ENCODE measurements around the gene KCNJ12. TPM values are rescaled to one million over a fixed set of nuclear protein-coding genes. Genes with fewer than 3 reads are reported as not detected.
"Not testable (repeated sequence)": the region's sequence is repeated elsewhere in the genome, so short reads cannot be mapped to it uniquely, and the experiment has no call there.

Gene KCNJ12
- total and polyA plus RNA-seq, 2 of the 13 experiments (the other 11 are each of a cell fraction or from before 2014, with no cell fraction given), result not detected

- H3K9ac ChIP-seq (ENCODE audit: insufficient read depth, low read depth, low read length); H3K4me2 ChIP-seq (ENCODE audit: low read depth, low read length); H2AFZ ChIP-seq (ENCODE audit: low read length); H3K9me3 ChIP-seq (ENCODE audit: low read length); in situ Hi-C loops (cut with HindIII; ENCODE audit: extremely low pct_ligation_motif_present, low pct_unique_long_range_greater_than_20kb); H3K79me2 ChIP-seq (ENCODE audit: insufficient read depth, low read length); H3K27ac ChIP-seq (ENCODE audit: extremely low read length, insufficient read depth, low read length); POLR2A ChIA-PET; H3K4me3 ChIP-seq (replicated peaks in 1 of 3; ENCODE audit: insufficient read depth in 1 of 3, low read depth in 2 of 3, low read length in 3 of 3); DNase-seq (ENCODE audit: low spot score); H3K36me3 ChIP-seq (replicated peaks in 1 of 2; ENCODE audit: control insufficient read depth in 1 of 2, insufficient read depth in 2 of 2, low read length in 2 of 2); H3K4me1 ChIP-seq (ENCODE audit: insufficient read depth, low read length); intact Hi-C loops (cut with micrococcal nuclease; ENCODE audit: unreplicated experiment); CTCF ChIA-PET (ENCODE audit: low intra/inter-chr PET ratio, low total read pairs); ATAC-seq; FAIRE-seq; H4K20me1 ChIP-seq (ENCODE audit: insufficient read depth, low read length); BruUV-seq (replicated peaks): not testable (repeated sequence)
- peaks cover 7 to 24% of the 10 kb centered on the region in 2 experiments; a peak in 4 of 5 replicates for H3K27me3 ChIP-seq (ENCODE audit: control insufficient read depth in 1 of 2, insufficient read depth in 2 of 2, low read length in 2 of 2)
- WGBS (ENCODE audit: low lambda C conversion rate), result 13% methylated on average over 7 of the region's 7 CpGs
Measured at GRCh38 chr17:21414616-21415015, 38.5 kb downstream of the KCNJ12 start.

- H3K4me1 ChIP-seq (ENCODE audit: insufficient read depth, low read length); H3K9ac ChIP-seq (ENCODE audit: insufficient read depth, low read depth, low read length); intact Hi-C loops (cut with micrococcal nuclease; ENCODE audit: unreplicated experiment); H3K79me2 ChIP-seq (ENCODE audit: insufficient read depth, low read length); DNase-seq (ENCODE audit: low spot score); H3K36me3 ChIP-seq (replicated peaks in 1 of 2; ENCODE audit: control insufficient read depth in 1 of 2, insufficient read depth in 2 of 2, low read length in 2 of 2); BruUV-seq (replicated peaks); ATAC-seq; CTCF ChIA-PET (ENCODE audit: low intra/inter-chr PET ratio, low total read pairs); FAIRE-seq; POLR2A ChIA-PET; H3K9me3 ChIP-seq (ENCODE audit: low read length); in situ Hi-C loops (cut with HindIII; ENCODE audit: extremely low pct_ligation_motif_present, low pct_unique_long_range_greater_than_20kb); H3K4me2 ChIP-seq (ENCODE audit: low read depth, low read length); H2AFZ ChIP-seq (ENCODE audit: low read length); H4K20me1 ChIP-seq (ENCODE audit: insufficient read depth, low read length); H3K27ac ChIP-seq (ENCODE audit: extremely low read length, insufficient read depth, low read length); H3K4me3 ChIP-seq (replicated peaks in 1 of 3; ENCODE audit: insufficient read depth in 1 of 3, low read depth in 2 of 3, low read length in 3 of 3): not testable (repeated sequence)
- peaks cover 9 to 28% of the 10 kb centered on the region in 2 experiments; a peak in 4 of 5 replicates for H3K27me3 ChIP-seq (ENCODE audit: control insufficient read depth in 1 of 2, insufficient read depth in 2 of 2, low read length in 2 of 2)
- WGBS (ENCODE audit: low lambda C conversion rate), result 61% methylated on average over 47 of the region's 58 CpGs
Measured at GRCh38 chr17:21415166-21415990, 39.2 kb downstream of the KCNJ12 start.

DNA sequence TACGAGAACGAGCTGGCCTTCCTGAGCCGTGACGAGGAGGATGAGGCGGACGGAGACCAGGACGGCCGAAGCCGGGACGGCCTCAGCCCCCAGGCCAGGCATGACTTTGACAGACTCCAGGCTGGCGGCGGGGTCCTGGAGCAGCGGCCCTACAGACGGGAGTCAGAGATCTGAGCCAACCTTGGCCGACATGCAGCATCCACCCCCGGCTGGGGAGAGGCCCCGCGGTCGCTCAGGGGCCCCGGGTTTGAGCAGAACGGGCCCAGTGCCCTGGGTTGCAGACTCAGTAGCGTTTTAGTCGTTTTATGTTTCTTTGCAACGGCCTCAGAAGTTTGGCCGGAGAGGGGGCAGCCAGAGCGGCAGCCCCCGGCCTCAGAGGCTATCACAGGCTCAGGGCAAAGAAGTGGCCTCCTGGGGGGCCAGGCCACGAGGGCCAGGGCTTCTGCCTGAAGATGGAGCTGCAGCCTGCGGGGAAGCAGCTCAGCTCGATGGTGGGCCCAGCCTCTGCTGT, 40.4 kb downstream of the KCNJ12 start:
- H3K9ac ChIP-seq (ENCODE audit: insufficient read depth, low read depth, low read length); FAIRE-seq; DNase-seq (ENCODE audit: low spot score); H3K4me2 ChIP-seq (ENCODE audit: low read depth, low read length); CTCF ChIA-PET (ENCODE audit: low intra/inter-chr PET ratio, low total read pairs); POLR2A ChIA-PET; in situ Hi-C loops (cut with HindIII; ENCODE audit: extremely low pct_ligation_motif_present, low pct_unique_long_range_greater_than_20kb); H2AFZ ChIP-seq (ENCODE audit: low read length); H3K4me3 ChIP-seq (replicated peaks in 1 of 3; ENCODE audit: insufficient read depth in 1 of 3, low read depth in 2 of 3, low read length in 3 of 3); H3K27ac ChIP-seq (ENCODE audit: extremely low read length, insufficient read depth, low read length); H4K20me1 ChIP-seq (ENCODE audit: insufficient read depth, low read length); H3K9me3 ChIP-seq (ENCODE audit: low read length); H3K79me2 ChIP-seq (ENCODE audit: insufficient read depth, low read length); H3K36me3 ChIP-seq (replicated peaks in 1 of 2; ENCODE audit: control insufficient read depth in 1 of 2, insufficient read depth in 2 of 2, low read length in 2 of 2); intact Hi-C loops (cut with micrococcal nuclease; ENCODE audit: unreplicated experiment); ATAC-seq; BruUV-seq (replicated peaks); H3K4me1 ChIP-seq (ENCODE audit: insufficient read depth, low read length): not testable (repeated sequence)
- peaks cover 9 to 28% of the 10 kb centered on the region in 2 experiments; a peak in 4 of 5 replicates for H3K27me3 ChIP-seq (ENCODE audit: control insufficient read depth in 1 of 2, insufficient read depth in 2 of 2, low read length in 2 of 2)
- WGBS (ENCODE audit: low lambda C conversion rate), result 4% methylated on average over 9 of the region's 30 CpGs

- H3K4me2 ChIP-seq (ENCODE audit: low read depth, low read length); H3K36me3 ChIP-seq (replicated peaks in 1 of 2; ENCODE audit: control insufficient read depth in 1 of 2, insufficient read depth in 2 of 2, low read length in 2 of 2); BruUV-seq (replicated peaks); H3K9ac ChIP-seq (ENCODE audit: insufficient read depth, low read depth, low read length); in situ Hi-C loops (cut with HindIII; ENCODE audit: extremely low pct_ligation_motif_present, low pct_unique_long_range_greater_than_20kb); FAIRE-seq; H4K20me1 ChIP-seq (ENCODE audit: insufficient read depth, low read length); H3K4me1 ChIP-seq (ENCODE audit: insufficient read depth, low read length); POLR2A ChIA-PET; H3K27ac ChIP-seq (ENCODE audit: extremely low read length, insufficient read depth, low read length); H3K79me2 ChIP-seq (ENCODE audit: insufficient read depth, low read length); DNase-seq (ENCODE audit: low spot score); intact Hi-C loops (cut with micrococcal nuclease; ENCODE audit: unreplicated experiment); H2AFZ ChIP-seq (ENCODE audit: low read length); CTCF ChIA-PET (ENCODE audit: low intra/inter-chr PET ratio, low total read pairs); ATAC-seq; H3K9me3 ChIP-seq (ENCODE audit: low read length); H3K4me3 ChIP-seq (replicated peaks in 1 of 3; ENCODE audit: insufficient read depth in 1 of 3, low read depth in 2 of 3, low read length in 3 of 3): not testable (repeated sequence)
- 12% methylated on average over 9 of the region's 10 CpGs for WGBS (ENCODE audit: low lambda C conversion rate)
- H3K27me3 ChIP-seq (ENCODE audit: control insufficient read depth in 1 of 2, insufficient read depth in 2 of 2, low read length in 2 of 2), result peaks cover 7 to 32% of the 10 kb centered on the region in 2 experiments; a peak in 4 of 5 replicates
Measured at GRCh38 chr17:21417349-21417748, 41.2 kb downstream of the KCNJ12 start.

All from HepG2 (cell line).